ENCODE results near the gene DERL3.

Gene DERL3

DNA sequence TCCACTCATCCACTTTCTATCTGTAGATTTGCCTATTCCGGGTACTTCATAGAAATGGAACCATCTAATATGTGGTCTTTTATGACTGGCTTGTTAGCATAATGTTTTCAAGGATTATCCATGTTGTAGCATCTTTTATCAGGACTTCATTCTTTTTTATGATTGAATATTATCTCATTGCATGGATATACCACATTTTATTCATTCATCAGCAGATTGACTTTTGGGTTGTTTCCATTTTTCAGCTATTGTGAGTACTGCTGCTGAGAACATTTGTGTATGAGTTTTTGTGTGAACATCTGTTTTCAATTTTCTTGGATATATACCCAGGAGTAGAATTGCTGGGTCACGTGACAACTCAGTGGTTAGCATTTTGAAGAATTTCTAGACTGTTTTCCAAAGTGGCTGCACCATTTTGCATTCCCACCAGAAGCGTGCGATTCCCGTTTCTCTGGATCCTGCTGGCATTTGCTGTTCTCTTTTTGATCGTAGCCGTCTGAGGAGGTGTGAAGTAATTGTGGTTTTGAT is 8.9 kb downstream of the DERL3 start:
- no peak for DNase-seq

DNA sequence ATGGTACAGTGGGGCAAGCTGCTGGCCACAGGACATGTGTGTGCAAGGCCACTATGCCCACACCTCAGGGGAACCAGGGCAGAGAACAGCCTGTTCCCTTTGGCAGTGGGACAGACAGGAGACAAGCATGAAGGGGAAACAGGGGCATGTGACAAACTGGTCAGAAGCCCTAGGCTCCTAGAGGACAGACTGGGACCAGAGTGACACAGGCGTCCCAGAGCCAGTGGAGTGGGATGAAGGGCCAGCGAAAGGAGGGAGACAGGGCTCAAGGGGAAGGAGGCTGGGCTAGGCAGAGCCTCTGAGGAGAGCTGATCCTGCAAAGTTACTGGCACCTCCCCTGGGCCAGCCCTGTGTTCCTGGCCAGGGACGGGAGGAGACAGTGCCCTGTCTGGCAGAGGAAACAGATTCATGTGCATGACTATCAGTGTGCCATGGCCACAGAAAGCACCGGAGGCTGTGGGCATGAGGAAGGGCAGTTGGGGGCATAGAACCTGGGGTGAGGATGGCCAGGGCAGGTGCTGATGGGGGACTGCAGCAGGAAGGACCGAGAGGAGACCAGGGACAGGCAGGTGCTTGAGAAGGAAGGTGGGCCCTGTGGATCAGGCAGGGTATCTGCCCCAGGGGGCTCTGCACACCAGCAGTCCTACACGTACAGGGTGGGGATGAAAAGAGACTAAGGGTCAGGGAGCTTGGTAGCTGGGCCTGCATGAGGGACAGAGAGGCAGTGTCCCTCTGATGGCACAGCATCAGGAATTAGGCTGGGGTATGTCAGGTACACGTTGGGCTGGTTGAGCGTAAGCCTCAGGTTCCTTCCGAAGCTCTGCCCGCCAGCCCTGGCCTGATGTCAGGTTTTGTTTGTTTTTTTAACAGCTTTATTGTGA is 9.8 kb downstream of the DERL3 start:
- DNase-seq = no peak

DNA sequence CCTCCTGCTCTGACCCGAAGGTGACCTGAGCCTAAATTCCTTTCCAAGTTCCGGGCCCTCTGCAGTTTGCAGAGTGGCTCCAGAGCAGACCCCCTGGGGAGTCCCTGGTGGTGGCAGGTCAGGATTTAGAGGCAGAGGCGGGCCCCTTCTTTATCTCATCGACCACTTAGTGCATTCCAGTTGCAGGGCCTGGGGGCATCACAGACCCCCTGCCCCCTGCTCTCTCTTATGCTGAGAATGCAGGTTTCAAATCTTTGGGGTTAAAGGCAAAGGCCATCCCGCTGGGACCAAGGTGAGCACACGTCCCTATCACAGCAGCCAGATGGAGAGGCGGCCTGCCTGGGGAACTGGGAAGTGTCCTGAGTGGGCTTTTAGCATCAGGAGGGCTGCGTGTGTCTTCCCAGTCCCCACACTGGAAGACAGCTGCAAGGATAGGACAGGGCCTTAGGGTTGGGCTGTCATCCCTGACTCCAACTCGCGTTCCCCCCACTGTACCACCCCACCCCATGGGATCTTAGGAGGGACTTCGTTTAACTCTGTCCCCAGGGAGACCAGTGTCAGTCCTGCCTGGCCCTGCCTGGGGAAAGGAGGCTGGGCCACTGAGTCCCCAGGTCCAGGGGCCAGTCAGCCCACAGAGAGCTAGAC is 11.3 kb downstream of the DERL3 start:
- DNase-seq = no peak

DNA sequence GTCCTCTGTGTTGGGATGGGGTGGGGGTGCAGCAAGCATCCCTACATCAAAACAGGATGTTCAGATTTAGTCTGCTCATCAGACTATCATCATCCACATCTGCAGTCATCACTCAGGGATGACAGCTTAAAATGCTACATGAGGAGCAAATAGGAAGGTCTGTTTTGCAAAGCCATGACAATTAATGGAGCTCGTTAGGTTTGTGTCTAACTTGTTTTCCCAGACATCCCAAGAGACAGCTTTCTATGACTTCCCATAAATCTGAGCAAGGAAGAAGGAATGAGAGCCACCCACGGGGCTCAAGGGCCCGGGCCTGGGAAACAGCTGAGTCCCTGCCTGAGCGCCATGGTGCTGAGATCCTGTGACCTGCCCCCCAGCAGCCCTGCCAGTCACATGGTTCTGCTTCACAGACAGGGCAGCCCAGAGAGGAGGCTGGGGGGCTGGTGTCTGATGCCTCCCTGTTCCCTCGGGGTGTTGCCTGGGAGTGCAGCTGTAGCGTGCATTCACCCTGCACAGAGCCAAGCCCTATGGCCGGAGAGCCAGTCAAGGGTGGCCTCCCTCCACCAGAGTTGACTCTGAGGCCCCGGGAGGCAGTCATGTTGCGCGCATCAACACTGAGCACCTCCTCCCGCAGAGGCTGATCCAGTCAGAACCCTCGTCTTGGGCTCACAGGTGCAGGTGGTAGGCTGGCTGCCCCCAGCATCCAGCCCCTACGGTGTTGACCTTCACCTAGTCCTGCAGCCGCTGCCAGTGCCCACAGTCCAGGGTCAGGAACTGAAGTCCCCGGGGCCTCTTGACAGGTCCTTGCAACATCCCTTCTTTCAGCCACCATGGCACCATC is 12.1 kb downstream of the DERL3 start:
- no peak for DNase-seq

GRCh38 chr22:23825246-23825905 is 13.4 kb downstream of the DERL3 start:
- DNase-seq = no peak

DNA sequence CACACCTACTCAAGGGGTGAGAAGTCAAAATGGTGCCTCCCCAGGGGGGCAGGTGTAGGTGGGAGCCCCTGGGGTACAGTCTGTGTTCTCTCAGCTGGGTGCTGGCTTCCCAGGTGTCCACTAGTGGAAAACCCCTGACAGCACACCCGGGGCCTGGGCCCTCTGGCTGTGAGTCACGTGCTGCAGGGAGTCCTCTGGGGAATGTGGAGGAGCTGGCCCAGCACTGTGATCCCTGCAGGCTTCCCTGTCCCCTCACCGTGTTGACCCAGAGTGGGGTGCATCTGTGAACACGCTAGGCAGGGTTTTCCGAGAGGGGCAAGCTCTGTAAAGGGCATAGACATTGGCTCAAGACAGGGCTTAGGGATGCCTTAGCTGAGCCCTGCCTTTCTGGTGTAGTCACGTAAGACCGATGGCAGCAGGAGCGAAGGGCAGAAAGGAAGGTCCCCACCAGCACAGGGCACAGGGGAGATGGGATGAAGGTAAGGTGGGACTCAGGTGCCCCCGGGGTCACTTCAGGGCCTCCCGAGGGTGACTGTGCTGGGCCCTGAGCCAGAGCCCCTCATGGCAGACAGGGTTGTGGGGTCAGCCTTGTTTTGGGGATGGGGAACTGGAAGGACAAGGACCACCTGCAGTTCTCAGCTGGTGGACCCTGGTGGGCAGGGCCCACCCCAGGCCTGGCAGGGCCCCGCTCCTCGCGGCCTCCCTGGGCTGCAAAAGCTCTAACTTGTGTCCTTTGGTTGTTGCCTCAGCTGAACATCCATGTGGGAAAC is 14.1 kb downstream of the DERL3 start:
- DNase-seq = no peak

GRCh38 chr22:23823331-23823791 is 15.4 kb downstream of the DERL3 start:
- DNase-seq = no peak

- no peak for DNase-seq
Observed at GRCh38 chr22:23822101-23822671, 16.6 kb downstream of the DERL3 start.

GRCh38 chr22:23820748-23821211 is 18.0 kb downstream of the DERL3 start:
- DNase-seq = no peak

DNA sequence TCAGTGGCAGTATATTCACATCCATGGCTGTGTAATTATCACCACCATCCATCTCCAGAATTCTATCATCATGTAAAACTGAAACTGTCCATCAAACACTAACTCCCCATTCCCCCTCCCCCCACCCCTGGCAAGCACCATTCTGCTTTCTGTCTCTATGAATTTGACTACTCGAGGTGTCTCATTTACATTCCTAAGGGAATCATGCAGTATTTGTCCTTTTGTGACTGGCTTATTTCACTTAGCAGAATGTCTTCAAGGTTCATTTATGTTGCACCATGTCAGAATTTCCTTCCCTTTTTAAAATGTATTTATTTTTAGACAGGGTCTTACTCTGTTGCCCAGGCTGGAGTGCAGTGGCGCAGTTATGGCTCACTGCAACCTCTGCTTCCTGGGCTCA is 20.3 kb downstream of the DERL3 start:
- no peak for DNase-seq

DNA sequence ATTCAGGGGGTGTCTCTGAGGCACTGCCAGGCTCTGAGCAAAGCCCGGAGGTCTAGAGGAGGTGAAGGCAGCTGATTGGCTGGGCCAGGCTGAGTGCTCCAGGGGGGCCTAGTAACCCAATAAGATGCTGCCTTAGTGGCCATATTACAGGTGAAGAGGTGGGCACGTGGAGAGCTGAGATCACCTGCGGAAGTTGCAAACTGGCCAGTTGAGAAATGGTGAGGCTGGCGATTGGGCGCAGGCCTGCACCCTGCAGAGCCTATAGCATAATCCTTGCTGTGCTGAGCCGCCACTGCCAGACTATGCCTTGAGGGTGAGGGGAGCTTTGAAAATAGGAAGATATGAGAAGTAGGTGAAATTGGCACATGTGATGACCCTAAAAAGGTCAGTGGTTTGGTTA is 21.7 kb downstream of the DERL3 start:
- no peak for DNase-seq

GRCh38 chr22:23816156-23816976 is 22.4 kb downstream of the DERL3 start:
- no peak for DNase-seq

DNA sequence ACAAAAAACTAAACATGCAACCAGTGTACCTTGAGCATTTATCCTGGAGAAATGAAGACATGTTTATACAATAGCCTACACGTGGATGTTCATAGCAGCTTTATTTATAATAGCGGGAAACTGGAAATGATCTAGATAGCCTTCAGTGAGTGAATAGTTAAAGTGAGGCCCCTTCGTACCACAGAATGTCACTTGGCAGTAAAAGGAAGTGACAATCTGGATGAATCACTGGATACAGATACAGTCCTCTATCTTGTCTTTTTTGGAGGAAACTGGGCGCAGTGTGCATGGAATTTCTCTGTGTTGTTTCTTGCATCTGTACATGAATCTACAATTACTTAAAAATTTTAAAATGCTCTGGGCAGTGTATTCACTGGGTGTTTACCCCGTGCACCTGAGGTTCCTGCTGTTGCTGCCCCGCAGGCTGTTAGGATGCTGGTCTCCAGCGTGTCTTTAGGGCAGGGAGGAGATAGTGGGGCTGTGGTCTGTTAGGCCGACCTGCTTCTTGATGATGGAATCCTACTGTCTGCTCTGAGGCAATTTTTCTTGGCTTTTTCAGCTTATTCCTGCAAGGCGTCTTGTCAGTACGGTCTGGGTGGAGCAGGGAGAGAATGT is 23.2 kb downstream of the DERL3 start:
- no peak for DNase-seq

DNA sequence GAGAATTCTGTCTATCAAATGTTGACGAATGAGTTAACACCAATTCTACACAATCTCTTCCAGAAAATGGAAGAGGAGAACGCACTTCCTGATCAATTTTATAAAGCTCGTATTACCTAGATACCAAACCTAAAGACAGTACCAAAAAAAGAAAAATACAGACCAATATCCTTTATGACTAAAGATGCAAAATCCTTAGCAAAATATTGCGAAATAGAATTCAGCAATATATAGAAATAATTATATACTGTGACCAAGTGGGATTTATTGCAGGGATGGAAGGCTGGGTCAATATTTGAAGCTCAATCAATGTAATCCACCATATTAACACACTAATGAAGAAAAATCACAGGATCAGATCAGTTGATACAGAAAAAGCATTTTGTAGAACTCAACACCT is 26.4 kb downstream of the DERL3 start:
- DNase-seq = no peak

- DNase-seq = no peak
Observed at GRCh38 chr22:23806837-23807236, 32.0 kb downstream of the DERL3 start.

GRCh38 chr22:23804781-23805291 is 34.0 kb downstream of the DERL3 start:
- no peak for DNase-seq

- DNase-seq = no peak
Observed at GRCh38 chr22:23803001-23803819, 35.6 kb downstream of the DERL3 start.

- DNase-seq = no peak
Observed at GRCh38 chr22:23801886-23802377, 36.9 kb downstream of the DERL3 start.

Measured in CD4-positive, alpha-beta T cell treated with Interleukin-10 for 1 hour (primary cell).